Neutrophil (primary cell): ENCODE data around the gene PLA2G6.

Experiments used
- H3K27ac ChIP-seq: fragments of 200-600 bp; sonication (generic); 2 replicates; pipeline ENCODE4 v1.5.1; 2016; ENCODE audit warnings: mild to moderate bottlenecking, moderate library complexity
- H3K27me3 ChIP-seq: fragments of 200-600 bp; sonication (generic); 2 replicates; pipeline ENCODE4 v1.6.0; 2016; ENCODE audit warnings: mild to moderate bottlenecking
- H3K36me3 ChIP-seq: fragments of 200-600 bp; sonication (generic); 2 replicates; pipeline ENCODE4 v1.5.1; 2017
- H3K4me1 ChIP-seq, 2 experiments: fragments of 200-600 bp in 1 of 2; sonication (generic) in 1 of 2; 1 replicate in 1 of 2; 2 replicates in 1 of 2; pipeline versions ENCODE4 v1.5.1 to v1.6.1; 2013 to 2016; ENCODE audit warnings: low read depth in 1 of 2, low read length in 1 of 2, mild to moderate bottlenecking in 1 of 2, moderate library complexity in 1 of 2; ENCODE audit not compliant: control insufficient read depth in 1 of 2, insufficient read depth in 1 of 2
- H3K4me3 ChIP-seq, 2 experiments: fragments of 200-600 bp in 1 of 2; sonication (generic) in 1 of 2; 1 replicate in 1 of 2; 2 replicates in 1 of 2; pipeline ENCODE4 v1.5.1; 2013 to 2016; ENCODE audit warnings: low read depth in 1 of 2, low read length in 1 of 2, mild to moderate bottlenecking in 1 of 2, moderate library complexity in 1 of 2
- H3K9me3 ChIP-seq: fragments of 200-600 bp; sonication (generic); 2 replicates; pipeline ENCODE4 v1.5.1; 2016
- CTCF ChIP-seq: fragments of 200-600 bp; sonication (generic); IDR thresholded peaks from 2 replicates; pipeline ENCODE4 v1.5.1; 2016; ENCODE audit warnings: antibody characterized with exemption

Gene PLA2G6

GRCh38 chr22:38068641-38069371 lies 112.8 kb downstream of the PLA2G6 start:
- no peak overlapping the region for H3K27ac ChIP-seq
- TF ChIP-seq CTCF, result no peak
- peaks cover 98% of the 10 kb centered on the region for H3K36me3 ChIP-seq

GRCh38 chr22:38067761-38068360 lies 113.8 kb downstream of the PLA2G6 start:
- Histone ChIP-seq H3K27me3 (no peaks in the 10 kb centered on the region), H3K4me1 (no peaks in the 10 kb centered on the region), H3K4me3 (no peak overlapping the region), H3K9me3 (no peaks in the 10 kb centered on the region), H3K27ac (no peak overlapping the region), H3K36me3 (peaks cover 91% of the 10 kb centered on the region)
- TF ChIP-seq CTCF, result no peak

More at GRCh38 chr22:38068641-38069371, 112.8 kb downstream of the PLA2G6 start:
- H3K4me1 ChIP-seq, result no peaks in the 10 kb centered on the region
- H3K4me3 ChIP-seq, result no peak overlapping the region
- no peaks in the 10 kb centered on the region for H3K27me3 ChIP-seq
- H3K9me3 ChIP-seq, result no peaks in the 10 kb centered on the region

GRCh38 chr22:38067028-38067415 lies 114.6 kb downstream of the PLA2G6 start:
- Histone ChIP-seq H3K27ac (no peak overlapping the region), H3K4me1 (no peaks in the 10 kb centered on the region), H3K4me3 (no peak overlapping the region), H3K9me3 (no peaks in the 10 kb centered on the region), H3K27me3 (no peaks in the 10 kb centered on the region), H3K36me3 (peaks cover 89% of the 10 kb centered on the region)
- no peak for TF ChIP-seq CTCF

GRCh38 chr22:38066381-38067027 lies 115.1 kb downstream of the PLA2G6 start:
- TF ChIP-seq CTCF, result no peak
- no peaks in the 10 kb centered on the region for H3K9me3 ChIP-seq
- H3K27me3 ChIP-seq, result no peaks in the 10 kb centered on the region
- peaks cover 84% of the 10 kb centered on the region for H3K36me3 ChIP-seq
- H3K4me3 ChIP-seq, result no peak overlapping the region
- no peak overlapping the region for H3K27ac ChIP-seq
- H3K4me1 ChIP-seq, result no peaks in the 10 kb centered on the region

- Histone ChIP-seq H3K4me3 (no peak overlapping the region), H3K27ac (no peak overlapping the region), H3K36me3 (peaks cover 75% of the 10 kb centered on the region), H3K4me1 (no peaks in the 10 kb centered on the region), H3K9me3 (no peaks in the 10 kb centered on the region), H3K27me3 (no peaks in the 10 kb centered on the region)
- no peak for TF ChIP-seq CTCF
These were observed 116.1 kb downstream of the PLA2G6 start for GRCh38 chr22:38065539-38065938.
